HG03342 (cell line): ENCODE results near the gene MTMR2.

Source experiments
- ATAC-seq: cut with Tn5 transposase; IDR thresholded peaks from one replicate; pipeline ENCODE4 v1.9.1; 2021; ENCODE audit warnings: mild to moderate bottlenecking, moderate library complexity; ENCODE audit not compliant: unreplicated experiment

Gene MTMR2

DNA sequence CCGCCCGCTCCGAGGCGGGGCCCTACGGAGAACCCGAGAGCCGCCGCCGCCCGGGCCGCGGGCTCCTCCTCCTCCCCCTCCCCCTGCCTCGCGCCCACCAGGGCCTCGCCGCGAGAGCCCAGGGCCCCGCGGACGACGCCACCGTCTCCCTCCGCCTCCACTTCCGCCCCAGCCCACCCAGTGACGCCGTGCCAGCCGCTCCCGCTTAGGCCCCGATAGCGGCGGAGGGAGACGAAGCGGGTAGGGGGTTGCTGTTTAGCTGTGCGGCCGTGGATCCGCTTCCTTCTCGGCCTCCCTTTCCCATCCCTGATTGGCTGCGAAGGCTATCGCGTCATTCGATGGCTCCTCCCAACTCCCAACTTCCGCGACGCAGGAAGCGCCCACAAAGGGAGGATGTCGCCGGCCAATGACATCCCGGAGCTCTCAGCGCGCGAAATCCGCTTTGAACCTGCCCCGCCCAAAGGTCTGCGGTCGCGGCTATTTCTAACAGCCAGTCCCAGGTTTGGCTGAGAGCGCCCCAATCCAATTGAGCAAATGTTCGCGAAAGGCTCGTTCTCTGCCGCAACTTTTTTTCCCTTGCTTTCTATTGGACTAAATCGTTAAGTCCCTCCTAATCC, 134.3 kb downstream of the MTMR2 start, which contains the start of gene FAM76B:
FAM76B (minus strand) TSS at position 277 of the 617 bp plus-strand sequence. CDS start 304 bp downstream, outside the sequence.
- peak; percentile 73 for ATAC-seq

DNA sequence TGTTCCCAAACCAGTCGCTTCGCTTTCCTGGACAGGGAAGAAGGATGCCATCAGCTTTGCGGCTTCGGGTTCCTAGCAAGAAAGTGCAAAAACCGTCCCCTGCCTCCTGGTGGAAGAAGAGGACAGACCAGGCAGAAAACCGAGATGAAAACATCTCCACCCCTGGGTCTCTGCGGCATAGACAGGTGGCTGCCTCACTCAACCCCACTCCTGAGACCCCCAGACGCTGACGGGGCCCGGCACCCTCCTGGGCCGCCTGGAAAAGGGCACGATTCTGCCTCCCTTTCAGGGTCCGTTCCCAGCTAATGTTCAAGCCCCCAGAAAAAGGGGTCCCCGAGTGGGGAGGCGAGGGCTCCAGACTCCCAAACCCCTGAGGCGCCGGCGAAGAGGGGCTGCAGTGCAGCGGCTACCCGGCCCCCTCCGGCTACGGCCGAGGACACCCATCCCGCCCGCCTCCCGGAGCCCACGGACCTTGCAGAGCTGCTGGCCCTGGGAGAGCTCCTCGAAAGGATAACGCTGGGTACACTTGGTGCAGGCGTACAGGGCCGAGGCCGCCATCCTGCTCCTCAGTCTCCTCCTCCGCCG, 134.9 kb downstream of the MTMR2 start:
- no peak for ATAC-seq
